ENCODE measurements around the gene IZUMO1. TPM values are rescaled to one million over a fixed set of nuclear protein-coding genes. Genes with fewer than 3 reads are reported as not detected.

Gene IZUMO1
- total and polyA plus RNA-seq, 2 of the 13 experiments (the other 11 are each of a cell fraction or from before 2014, with no cell fraction given) = 0.07 to 0.22 TPM

DNA sequence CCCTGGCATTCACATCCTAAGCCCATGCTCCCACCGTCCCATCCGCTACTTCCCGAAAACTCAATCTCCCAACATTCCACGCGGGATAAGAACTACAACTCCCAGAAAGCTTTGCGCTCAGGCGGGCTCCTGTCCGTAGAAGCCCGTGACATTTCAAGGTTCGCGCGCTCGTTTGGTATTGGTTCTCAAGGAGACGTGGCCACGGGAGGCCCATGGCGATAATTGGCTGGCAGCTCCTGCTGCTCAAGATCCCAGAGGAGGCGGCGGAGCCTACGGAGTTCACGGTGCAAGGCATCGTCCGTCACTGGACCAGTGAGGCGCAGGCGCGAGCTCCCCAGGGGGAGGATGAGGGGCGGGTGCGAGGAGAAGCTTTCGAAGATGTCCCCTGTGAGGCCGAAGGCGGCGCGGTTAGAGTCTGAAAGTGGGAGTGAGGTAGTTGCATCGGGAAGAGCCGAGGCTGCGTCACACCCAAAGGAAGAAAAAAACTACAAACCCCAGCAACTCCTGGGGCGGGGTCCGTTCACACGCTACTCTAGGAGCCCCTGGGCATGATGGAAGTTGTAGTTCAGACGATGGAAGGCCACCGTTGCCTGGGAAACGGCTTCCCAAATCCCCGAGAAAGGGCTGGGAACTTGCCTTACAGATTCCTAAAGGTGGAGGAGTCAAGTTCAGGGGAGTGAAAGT lies 26.0 kb downstream of the IZUMO1 start (continued):
- TF ChIP-seq, protein P1, sequence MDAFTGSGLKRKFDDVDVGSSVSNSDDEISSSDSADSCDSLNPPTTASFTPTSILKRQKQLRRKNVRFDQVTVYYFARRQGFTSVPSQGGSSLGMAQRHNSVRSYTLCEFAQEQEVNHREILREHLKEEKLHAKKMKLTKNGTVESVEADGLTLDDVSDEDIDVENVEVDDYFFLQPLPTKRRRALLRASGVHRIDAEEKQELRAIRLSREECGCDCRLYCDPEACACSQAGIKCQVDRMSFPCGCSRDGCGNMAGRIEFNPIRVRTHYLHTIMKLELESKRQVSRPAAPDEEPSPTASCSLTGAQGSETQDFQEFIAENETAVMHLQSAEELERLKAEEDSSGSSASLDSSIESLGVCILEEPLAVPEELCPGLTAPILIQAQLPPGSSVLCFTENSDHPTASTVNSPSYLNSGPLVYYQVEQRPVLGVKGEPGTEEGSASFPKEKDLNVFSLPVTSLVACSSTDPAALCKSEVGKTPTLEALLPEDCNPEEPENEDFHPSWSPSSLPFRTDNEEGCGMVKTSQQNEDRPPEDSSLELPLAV (CRISPR knock-in tag; conservative IDR thresholded peaks at IDR 0.05; ENCODE audit: low read depth) = no peak
- TF ChIP-seq ZNF687 (CRISPR knock-in tag; IDR thresholded peaks at IDR 0.05) (peak; percentile 79), ZNF225 (CRISPR knock-in tag; IDR thresholded peaks at IDR 0.05) (no peak), NONO (IDR thresholded peaks at IDR 0.05) (no peak), NONO (CRISPR knock-in tag; conservative IDR thresholded peaks at IDR 0.05) (no peak), PRPF4 (IDR thresholded peaks at IDR 0.05; ENCODE audit: low read depth, low read length, poor library complexity, severe bottlenecking) (no peak), DMAP1 (CRISPR knock-in tag; IDR thresholded peaks at IDR 0.05) (peak; percentile 40; the same call in 1 of the 2 replicates), GRHL1 (CRISPR knock-in tag; conservative IDR thresholded peaks at IDR 0.05) (no peak), ZNF280B (CRISPR knock-in tag; IDR thresholded peaks at IDR 0.05; ENCODE audit: borderline replicate concordance) (no peak), ZNF570 (CRISPR knock-in tag; IDR thresholded peaks at IDR 0.05; ENCODE audit: borderline replicate concordance) (no peak), ZBTB1 (CRISPR knock-in tag; IDR thresholded peaks at IDR 0.05; ENCODE audit: borderline replicate concordance) (no peak), ZNF816 (CRISPR knock-in tag; IDR thresholded peaks at IDR 0.05; ENCODE audit: borderline replicate concordance) (no peak), FLYWCH1 (CRISPR knock-in tag; IDR thresholded peaks at IDR 0.05) (no peak)
- TF ChIP-seq, protein P2, sequence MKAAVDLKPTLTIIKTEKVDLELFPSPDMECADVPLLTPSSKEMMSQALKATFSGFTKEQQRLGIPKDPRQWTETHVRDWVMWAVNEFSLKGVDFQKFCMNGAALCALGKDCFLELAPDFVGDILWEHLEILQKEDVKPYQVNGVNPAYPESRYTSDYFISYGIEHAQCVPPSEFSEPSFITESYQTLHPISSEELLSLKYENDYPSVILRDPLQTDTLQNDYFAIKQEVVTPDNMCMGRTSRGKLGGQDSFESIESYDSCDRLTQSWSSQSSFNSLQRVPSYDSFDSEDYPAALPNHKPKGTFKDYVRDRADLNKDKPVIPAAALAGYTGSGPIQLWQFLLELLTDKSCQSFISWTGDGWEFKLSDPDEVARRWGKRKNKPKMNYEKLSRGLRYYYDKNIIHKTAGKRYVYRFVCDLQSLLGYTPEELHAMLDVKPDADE (CRISPR knock-in tag; IDR thresholded peaks at IDR 0.05) = no peak
- TF ChIP-seq, protein P3, sequence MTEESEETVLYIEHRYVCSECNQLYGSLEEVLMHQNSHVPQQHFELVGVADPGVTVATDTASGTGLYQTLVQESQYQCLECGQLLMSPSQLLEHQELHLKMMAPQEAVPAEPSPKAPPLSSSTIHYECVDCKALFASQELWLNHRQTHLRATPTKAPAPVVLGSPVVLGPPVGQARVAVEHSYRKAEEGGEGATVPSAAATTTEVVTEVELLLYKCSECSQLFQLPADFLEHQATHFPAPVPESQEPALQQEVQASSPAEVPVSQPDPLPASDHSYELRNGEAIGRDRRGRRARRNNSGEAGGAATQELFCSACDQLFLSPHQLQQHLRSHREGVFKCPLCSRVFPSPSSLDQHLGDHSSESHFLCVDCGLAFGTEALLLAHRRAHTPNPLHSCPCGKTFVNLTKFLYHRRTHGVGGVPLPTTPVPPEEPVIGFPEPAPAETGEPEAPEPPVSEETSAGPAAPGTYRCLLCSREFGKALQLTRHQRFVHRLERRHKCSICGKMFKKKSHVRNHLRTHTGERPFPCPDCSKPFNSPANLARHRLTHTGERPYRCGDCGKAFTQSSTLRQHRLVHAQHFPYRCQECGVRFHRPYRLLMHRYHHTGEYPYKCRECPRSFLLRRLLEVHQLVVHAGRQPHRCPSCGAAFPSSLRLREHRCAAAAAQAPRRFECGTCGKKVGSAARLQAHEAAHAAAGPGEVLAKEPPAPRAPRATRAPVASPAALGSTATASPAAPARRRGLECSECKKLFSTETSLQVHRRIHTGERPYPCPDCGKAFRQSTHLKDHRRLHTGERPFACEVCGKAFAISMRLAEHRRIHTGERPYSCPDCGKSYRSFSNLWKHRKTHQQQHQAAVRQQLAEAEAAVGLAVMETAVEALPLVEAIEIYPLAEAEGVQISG (CRISPR knock-in tag; IDR thresholded peaks at IDR 0.05) = peak; percentile 82

Data from HepG2 (cell line).